ENCODE data around the gene OTUD7B. TPM values are rescaled to one million over a fixed set of nuclear protein-coding genes. Genes with fewer than 3 reads are reported as not detected.
A peak's percentile ranks its signal among the peaks of the same experiment; 100 is the strongest.

Gene OTUD7B
- total and polyA plus RNA-seq, 8 donors, result 2.6 to 16.9 (median 9.0) TPM

GRCh38 chr1:149925345-149925744 is 85.2 kb downstream of the OTUD7B start:
- Histone ChIP-seq H3K27ac (no peak overlapping the region), H3K4me3 (no peak overlapping the region), H3K27me3 (no peaks in the 10 kb centered on the region), H3K9me3 (no peaks in the 10 kb centered on the region), H3K36me3 (peaks cover 0 to 43% (median 22%) of the 10 kb centered on the region in 3 donors), H3K4me1 (peaks cover 8 to 22% (median 18%) of the 10 kb centered on the region in 3 donors)
- ATAC-seq, result no peak
- intact Hi-C loops (cut with DNase I), result no loop called here
- no peak for DNase-seq
- FAIRE-seq, result no peak
- 68 to 76% methylated on average over 3 of the region's 3 CpGs for WGBS, 2 donors
- no peak for TF ChIP-seq CTCF (IDR thresholded peaks at IDR 0.05)

- TF ChIP-seq CTCF (IDR thresholded peaks at IDR 0.05), result no peak
- intact Hi-C loops (cut with DNase I), result no loop called here
- peaks cover 0 to 43% (median 22%) of the 10 kb centered on the region in 3 donors for H3K36me3 ChIP-seq
- ATAC-seq (no peak), FAIRE-seq (no peak), DNase-seq (no peak)
- H3K27ac ChIP-seq, result no peak overlapping the region
- peaks cover 8 to 21% (median 17%) of the 10 kb centered on the region in 3 donors for H3K4me1 ChIP-seq
- H3K9me3 ChIP-seq, result no peaks in the 10 kb centered on the region
- H3K27me3 ChIP-seq, result no peaks in the 10 kb centered on the region
- 89% methylated on average over 10 of the region's 10 CpGs for WGBS, 2 donors
- no peak overlapping the region for H3K4me3 ChIP-seq
Measured at GRCh38 chr1:149923626-149924025, 86.9 kb downstream of the OTUD7B start.

GRCh38 chr1:149917571-149918144 is 92.9 kb downstream of the OTUD7B start, which contains the start of gene SV2A:
TSS of gene SV2A (minus strand) at chr1:149917844. CDS start at chr1:149913840, 4,004 bp downstream.
- peak; percentile 44 to 87 (median 72) for ATAC-seq
- H3K27ac ChIP-seq, result no peak within 1 kb of the TSS
- H3K27me3 ChIP-seq, result no peaks in the 10 kb centered on the region
- H3K9me3 ChIP-seq, result no peaks in the 10 kb centered on the region
- no peak for FAIRE-seq
- no peak for TF ChIP-seq CTCF (IDR thresholded peaks at IDR 0.05)
- WGBS, 2 donors, result 2 to 3% methylated on average over 24 of the region's 24 CpGs
- intact Hi-C loops (cut with DNase I), result no loop called here
- peak within 1 kb of the TSS in 1 of 4 donors; percentile 33 for H3K4me3 ChIP-seq
- H3K36me3 ChIP-seq, result peaks cover 0 to 3% (median under 1%) of the 10 kb centered on the region in 3 donors
- H3K4me1 ChIP-seq, result no peaks in the 10 kb centered on the region
- DNase-seq, result no peak

GRCh38 chr1:149916898-149917252 is 93.7 kb downstream of the OTUD7B start:
- DNase-seq, result no peak
- Histone ChIP-seq H3K27me3 (no peaks in the 10 kb centered on the region), H3K9me3 (no peaks in the 10 kb centered on the region), H3K36me3 (no peaks in the 10 kb centered on the region), H3K4me3 (no peak overlapping the region), H3K4me1 (no peaks in the 10 kb centered on the region), H3K27ac (no peak overlapping the region)
- FAIRE-seq, result no peak
- peak in 2 of 4 donors; percentile 9 to 22 for ATAC-seq
- intact Hi-C loops (cut with DNase I), result no loop called here
- WGBS, 2 donors, result 20 to 23% methylated on average over 10 of the region's 10 CpGs
- TF ChIP-seq CTCF (IDR thresholded peaks at IDR 0.05), result no peak

GRCh38 chr1:149916193-149916897 is 94.2 kb downstream of the OTUD7B start:
- intact Hi-C loops (cut with DNase I), result no loop called here
- Histone ChIP-seq H3K4me1 (no peaks in the 10 kb centered on the region), H3K27me3 (no peaks in the 10 kb centered on the region), H3K27ac (no peak overlapping the region), H3K9me3 (no peaks in the 10 kb centered on the region), H3K4me3 (no peak overlapping the region), H3K36me3 (no peaks in the 10 kb centered on the region)
- ATAC-seq (no peak), DNase-seq (no peak), FAIRE-seq (no peak)
- WGBS, 2 donors, result 24 to 30% methylated on average over 9 of the region's 9 CpGs
- TF ChIP-seq CTCF (IDR thresholded peaks at IDR 0.05), result no peak

All from pancreas (tissue), 10 donors.